Adrenal gland (tissue), 5 donors: ENCODE results near the gene CALR3.

Experiments used
- POLR2A ChIP-seq, 2 donors: fragments of 450-650 bp; IDR thresholded peaks; one replicate each; pipeline ENCODE4 v1.6.1; 2017; ENCODE audit warnings: antibody characterized with exemption in 2 of 2, mild to moderate bottlenecking in 2 of 2, moderate library complexity in 1 of 2
- TF ChIP-seq, protein P1 (sequence below), 6 experiments: fragments of 450-650 bp in 4 of 6; fragments of 200-600 bp in 2 of 6; sonication (generic) in 1 of 6; IDR thresholded peaks; 1 replicate in 5 of 6; 2 replicates in 1 of 6; pipeline versions ENCODE4 v1.5.1 to v1.8.0; 2016 to 2021; ENCODE audit warnings: antibody characterized with exemption in 6 of 6, mild to moderate bottlenecking in 2 of 6, moderate library complexity in 1 of 6
- donor health status: DM: no; HTN: no; CAD: no.

GRCh38 chr19:16429759-16430091 is 66.2 kb downstream of the CALR3 start:
- TF ChIP-seq, protein P1, sequence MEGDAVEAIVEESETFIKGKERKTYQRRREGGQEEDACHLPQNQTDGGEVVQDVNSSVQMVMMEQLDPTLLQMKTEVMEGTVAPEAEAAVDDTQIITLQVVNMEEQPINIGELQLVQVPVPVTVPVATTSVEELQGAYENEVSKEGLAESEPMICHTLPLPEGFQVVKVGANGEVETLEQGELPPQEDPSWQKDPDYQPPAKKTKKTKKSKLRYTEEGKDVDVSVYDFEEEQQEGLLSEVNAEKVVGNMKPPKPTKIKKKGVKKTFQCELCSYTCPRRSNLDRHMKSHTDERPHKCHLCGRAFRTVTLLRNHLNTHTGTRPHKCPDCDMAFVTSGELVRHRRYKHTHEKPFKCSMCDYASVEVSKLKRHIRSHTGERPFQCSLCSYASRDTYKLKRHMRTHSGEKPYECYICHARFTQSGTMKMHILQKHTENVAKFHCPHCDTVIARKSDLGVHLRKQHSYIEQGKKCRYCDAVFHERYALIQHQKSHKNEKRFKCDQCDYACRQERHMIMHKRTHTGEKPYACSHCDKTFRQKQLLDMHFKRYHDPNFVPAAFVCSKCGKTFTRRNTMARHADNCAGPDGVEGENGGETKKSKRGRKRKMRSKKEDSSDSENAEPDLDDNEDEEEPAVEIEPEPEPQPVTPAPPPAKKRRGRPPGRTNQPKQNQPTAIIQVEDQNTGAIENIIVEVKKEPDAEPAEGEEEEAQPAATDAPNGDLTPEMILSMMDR (IDR thresholded peaks at IDR 0.05) = no peak
- TF ChIP-seq POLR2A (IDR thresholded peaks at IDR 0.05) = no peak
